ENCODE data around the gene HTR3A. TPM values are rescaled to one million over a fixed set of nuclear protein-coding genes. Genes with fewer than 3 reads are reported as not detected.

Gene HTR3A
- total and polyA plus RNA-seq, 9 of the 15 experiments (the other 6 are each of a cell fraction or from before 2014, with no cell fraction given): not detected

GRCh38 chr11:114027926-114028325 is 53.0 kb downstream of the HTR3A start:
- no peaks in the 10 kb centered on the region for H3K9me3 ChIP-seq (replicated peaks; ENCODE audit: control insufficient read depth, insufficient read depth, low read depth, low read length)
- no peaks in the 10 kb centered on the region for H3K36me3 ChIP-seq (ENCODE audit: control insufficient read depth, insufficient read depth, low read length)
- H3K4me2 ChIP-seq (ENCODE audit: insufficient read depth, low read length): no peak overlapping the region
- H3K9me1 ChIP-seq (ENCODE audit: control insufficient read depth, insufficient read depth, low read length): no peaks in the 10 kb centered on the region
- H3K79me2 ChIP-seq (ENCODE audit: control insufficient read depth, insufficient read depth, low read length): no peaks in the 10 kb centered on the region
- ATAC-seq (no peak), FAIRE-seq (no peak), DNase-seq (ENCODE audit: extremely low read depth in 1 of 4, low spot score in 3 of 4) (no peak)
- 0% methylated on average over 4 of the region's 4 CpGs for WGBS (ENCODE audit: insufficient coverage, low coverage, missing lambda C conversion rate)
- no peak for TF ChIP-seq SREBF1 (IDR thresholded peaks at IDR 0.05; ENCODE audit: borderline replicate concordance, low read depth, low read length)
- TF ChIP-seq NONO (IDR thresholded peaks at IDR 0.05; ENCODE audit: low read depth in 2 of 2, low read length in 1 of 2): no peak
- TF ChIP-seq ELF2 (CRISPR knock-in tag; IDR thresholded peaks at IDR 0.05): no peak
- TF ChIP-seq RAD21 (CRISPR knock-in tag; conservative IDR thresholded peaks at IDR 0.05 in 1 of 2, IDR thresholded peaks at IDR 0.05 in 1 of 2): peak in 1 of 2 experiments; percentile 13; a peak in 1 of 4 replicates
- TF ChIP-seq HNRNPUL1 (IDR thresholded peaks at IDR 0.05; ENCODE audit: low read length): no peak
- 0 out of 6 replicates have a peak, but pooled peaks of 1 of the 3 experiments have one; percentile 3 for TF ChIP-seq CTCF (IDR thresholded peaks at IDR 0.05 in 2 of 3, conservative IDR thresholded peaks at IDR 0.05 in 1 of 3; ENCODE audit: insufficient read depth in 2 of 3, low read depth in 1 of 3, low read length in 3 of 3)
- no peak for TF ChIP-seq BRD9 (IDR thresholded peaks at IDR 0.05; ENCODE audit: low read depth, partially characterized antibody)
- no peak for TF ChIP-seq ZNF408 (CRISPR knock-in tag; IDR thresholded peaks at IDR 0.05; ENCODE audit: low read depth)
- peaks cover 8 to 32% of the 10 kb centered on the region in 2 experiments; a peak in 3 of 5 replicates for H3K27me3 ChIP-seq (ENCODE audit: control insufficient read depth in 2 of 2, insufficient read depth in 2 of 2, low read length in 2 of 2)
- no peaks in the 10 kb centered on the region for H3K4me1 ChIP-seq (replicated peaks in 1 of 2; ENCODE audit: control insufficient read depth in 2 of 2, insufficient read depth in 2 of 2, low read length in 2 of 2)
- no peak overlapping the region for H3K9ac ChIP-seq (ENCODE audit: insufficient read depth in 1 of 2, low read depth in 2 of 2, low read length in 2 of 2)
- no peak overlapping the region for H2AFZ ChIP-seq (ENCODE audit: low read depth, low read length)
- in situ Hi-C loops (cut with MboI) (loop anchor here (25.0 kb wide), 1 partner anchor 734 kb away; no protein-coding TSS in a partner anchor), intact Hi-C loops (cut with micrococcal nuclease) (no loop called here)
- no peak overlapping the region for H3K27ac ChIP-seq (ENCODE audit: extremely low read depth, low read depth, low read length)
- H3K4me3 ChIP-seq: no peak overlapping the region
- no peaks in the 10 kb centered on the region for H4K20me1 ChIP-seq (replicated peaks; ENCODE audit: control insufficient read depth, insufficient read depth, low read length)
- BruUV-seq (replicated peaks): no TSS peak
- ChIA-PET CTCF (ENCODE audit: low intra/inter-chr PET ratio) (no interaction called here), POLR2A (no interaction called here)
